Measurements from ENCODE around the gene SLAMF6. TPM values are rescaled to one million over a fixed set of nuclear protein-coding genes. Genes with fewer than 3 reads are reported as not detected.

The SLAMF6 gene
- total and polyA plus RNA-seq, 2 donors from 2014 or later, result 5.5 TPM; not detected in 1

DNA sequence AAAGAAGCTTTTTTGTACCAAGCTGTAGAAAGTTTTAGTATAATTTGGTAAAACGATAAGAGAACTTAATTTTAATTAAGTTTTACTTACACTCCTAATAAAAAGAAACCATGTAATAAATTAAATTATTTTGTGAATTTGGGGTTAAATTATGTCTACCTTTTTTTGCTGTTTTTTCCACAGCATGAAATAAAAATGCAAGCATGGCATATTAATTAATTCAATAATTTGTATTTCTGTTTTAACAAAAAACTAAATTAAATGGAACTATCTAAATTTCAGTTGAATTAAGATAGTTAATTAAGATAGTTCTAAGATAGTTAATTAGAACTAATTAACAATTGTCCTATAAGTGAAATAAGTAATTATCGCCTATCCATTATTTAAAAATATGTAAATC is 83.3 kb downstream of the SLAMF6 start:
- H3K27me3 ChIP-seq (ENCODE audit: control insufficient read depth, insufficient read depth, low read length), result no peaks in the 10 kb centered on the region
- no peaks in the 10 kb centered on the region for H3K36me3 ChIP-seq (ENCODE audit: control insufficient read depth in 2 of 3, insufficient read depth in 3 of 3, low read length in 3 of 3)
- TF ChIP-seq, protein P1, sequence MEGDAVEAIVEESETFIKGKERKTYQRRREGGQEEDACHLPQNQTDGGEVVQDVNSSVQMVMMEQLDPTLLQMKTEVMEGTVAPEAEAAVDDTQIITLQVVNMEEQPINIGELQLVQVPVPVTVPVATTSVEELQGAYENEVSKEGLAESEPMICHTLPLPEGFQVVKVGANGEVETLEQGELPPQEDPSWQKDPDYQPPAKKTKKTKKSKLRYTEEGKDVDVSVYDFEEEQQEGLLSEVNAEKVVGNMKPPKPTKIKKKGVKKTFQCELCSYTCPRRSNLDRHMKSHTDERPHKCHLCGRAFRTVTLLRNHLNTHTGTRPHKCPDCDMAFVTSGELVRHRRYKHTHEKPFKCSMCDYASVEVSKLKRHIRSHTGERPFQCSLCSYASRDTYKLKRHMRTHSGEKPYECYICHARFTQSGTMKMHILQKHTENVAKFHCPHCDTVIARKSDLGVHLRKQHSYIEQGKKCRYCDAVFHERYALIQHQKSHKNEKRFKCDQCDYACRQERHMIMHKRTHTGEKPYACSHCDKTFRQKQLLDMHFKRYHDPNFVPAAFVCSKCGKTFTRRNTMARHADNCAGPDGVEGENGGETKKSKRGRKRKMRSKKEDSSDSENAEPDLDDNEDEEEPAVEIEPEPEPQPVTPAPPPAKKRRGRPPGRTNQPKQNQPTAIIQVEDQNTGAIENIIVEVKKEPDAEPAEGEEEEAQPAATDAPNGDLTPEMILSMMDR (IDR thresholded peaks at IDR 0.05; ENCODE audit: borderline replicate concordance, extremely low read depth, insufficient read depth), result no peak
- FAIRE-seq, result peak; percentile 87
- H3K27ac ChIP-seq (ENCODE audit: low read depth in 2 of 2, low read length in 2 of 2), result no peak overlapping the region
- H3K9ac ChIP-seq (ENCODE audit: low read length in 3 of 3), result no peak overlapping the region
- H3K9me3 ChIP-seq (ENCODE audit: control insufficient read depth in 2 of 3, insufficient read depth in 1 of 3, low read length in 3 of 3), result no peaks in the 10 kb centered on the region
- intact Hi-C loops (cut with DNase I), result no loop called here
- no peaks in the 10 kb centered on the region for H3K4me1 ChIP-seq (ENCODE audit: control insufficient read depth in 2 of 3, insufficient read depth in 2 of 3, low read depth in 1 of 3, low read length in 3 of 3)
- no peak overlapping the region for H3K4me3 ChIP-seq (ENCODE audit: low read length in 3 of 3)
- DNase-seq, result no peak

GRCh38 chr1:160438935-160439334 is 84.1 kb downstream of the SLAMF6 start:
- DNase-seq (no peak), FAIRE-seq (no peak)
- no peak overlapping the region for H3K4me3 ChIP-seq (ENCODE audit: low read length in 3 of 3)

DNA sequence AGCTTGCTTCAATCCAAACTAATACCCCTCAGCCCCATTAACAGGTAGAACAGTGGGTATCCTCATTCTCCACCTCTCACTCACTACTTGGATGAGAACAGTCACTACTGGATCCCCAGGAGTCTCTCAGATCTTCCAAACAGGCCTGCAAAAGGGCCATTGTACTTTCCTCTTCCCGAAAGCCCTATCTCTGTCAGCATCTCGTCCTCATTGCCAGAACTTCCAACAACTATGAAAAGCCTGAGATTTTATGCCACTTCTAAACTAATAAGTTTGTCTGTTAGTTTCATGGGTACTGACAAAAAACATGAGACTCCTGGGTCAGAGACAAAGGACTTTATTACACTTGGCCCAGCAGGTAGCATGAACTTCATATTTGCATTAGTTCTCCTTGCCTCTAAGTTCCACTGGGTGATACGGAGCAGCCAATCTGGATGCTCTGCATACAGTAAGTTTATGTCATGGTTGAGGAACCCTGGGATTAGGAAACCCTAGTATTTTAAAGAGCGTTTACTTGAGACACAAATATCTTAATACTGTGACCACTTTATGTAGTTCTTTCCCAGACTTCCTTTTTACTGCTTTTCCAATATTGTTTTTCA is 84.6 kb downstream of the SLAMF6 start:
- Histone ChIP-seq H3K9ac (ENCODE audit: low read length in 3 of 3) (no peak overlapping the region), H3K9me3 (ENCODE audit: control insufficient read depth in 2 of 3, insufficient read depth in 1 of 3, low read length in 3 of 3) (no peaks in the 10 kb centered on the region), H3K4me3 (ENCODE audit: low read length in 3 of 3) (peak overlapping the region in 1 of 3 donors; percentile 43), H3K36me3 (ENCODE audit: control insufficient read depth in 2 of 3, insufficient read depth in 3 of 3, low read length in 3 of 3) (no peaks in the 10 kb centered on the region), H3K27me3 (ENCODE audit: control insufficient read depth, insufficient read depth, low read length) (no peaks in the 10 kb centered on the region), H3K27ac (ENCODE audit: low read depth in 2 of 2, low read length in 2 of 2) (peak overlapping the region in 1 of 2 donors; percentile 32), H3K4me1 (ENCODE audit: control insufficient read depth in 2 of 3, insufficient read depth in 2 of 3, low read depth in 1 of 3, low read length in 3 of 3) (no peaks in the 10 kb centered on the region)
- intact Hi-C loops (cut with DNase I), result no loop called here
- FAIRE-seq, result no peak
- DNase-seq, result no peak
- TF ChIP-seq, protein P1 (IDR thresholded peaks at IDR 0.05; ENCODE audit: borderline replicate concordance, extremely low read depth, insufficient read depth), result no peak

More at GRCh38 chr1:160438935-160439334, 84.1 kb downstream of the SLAMF6 start:
- TF ChIP-seq, protein P1 (IDR thresholded peaks at IDR 0.05; ENCODE audit: borderline replicate concordance, extremely low read depth, insufficient read depth), result no peak
- Histone ChIP-seq H3K9me3 (ENCODE audit: control insufficient read depth in 2 of 3, insufficient read depth in 1 of 3, low read length in 3 of 3) (no peaks in the 10 kb centered on the region), H3K9ac (ENCODE audit: low read length in 3 of 3) (no peak overlapping the region), H3K4me1 (ENCODE audit: control insufficient read depth in 2 of 3, insufficient read depth in 2 of 3, low read depth in 1 of 3, low read length in 3 of 3) (no peaks in the 10 kb centered on the region), H3K27ac (ENCODE audit: low read depth in 2 of 2, low read length in 2 of 2) (no peak overlapping the region), H3K36me3 (ENCODE audit: control insufficient read depth in 2 of 3, insufficient read depth in 3 of 3, low read length in 3 of 3) (no peaks in the 10 kb centered on the region), H3K27me3 (ENCODE audit: control insufficient read depth, insufficient read depth, low read length) (no peaks in the 10 kb centered on the region)
- intact Hi-C loops (cut with DNase I), result no loop called here
